Measurements from ENCODE around the gene PTGES2.
A peak's percentile ranks its signal among the peaks of the same experiment; 100 is the strongest.
"Not testable (repeated sequence)": the region's sequence is repeated elsewhere in the genome, so short reads cannot be mapped to it uniquely, and the experiment has no call there.

PTGES2 gene

DNA sequence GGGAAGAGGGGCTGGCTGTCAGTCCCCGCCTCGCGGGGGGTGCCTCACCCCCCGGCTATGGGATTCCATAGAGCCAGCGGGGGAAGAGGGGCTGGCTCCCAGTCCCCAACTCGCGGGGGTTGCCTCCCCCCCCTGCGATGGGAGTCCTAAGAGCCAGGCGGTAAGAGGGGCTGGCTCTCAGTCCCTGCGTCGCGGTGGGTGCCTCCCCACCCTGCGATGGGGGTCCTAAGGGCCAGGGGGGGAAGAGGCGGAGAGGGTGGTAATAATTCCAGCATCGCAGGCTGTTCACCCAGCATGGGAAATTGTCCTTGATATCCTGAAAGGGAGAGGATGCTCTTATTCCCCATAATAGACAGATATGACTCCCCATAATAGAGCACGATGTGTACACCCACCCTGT lies 12.1 kb upstream of the PTGES2 start:
- H3K27ac ChIP-seq: no peak overlapping the region
- no peak for DNase-seq (ENCODE audit: low read depth, low spot score)

DNA sequence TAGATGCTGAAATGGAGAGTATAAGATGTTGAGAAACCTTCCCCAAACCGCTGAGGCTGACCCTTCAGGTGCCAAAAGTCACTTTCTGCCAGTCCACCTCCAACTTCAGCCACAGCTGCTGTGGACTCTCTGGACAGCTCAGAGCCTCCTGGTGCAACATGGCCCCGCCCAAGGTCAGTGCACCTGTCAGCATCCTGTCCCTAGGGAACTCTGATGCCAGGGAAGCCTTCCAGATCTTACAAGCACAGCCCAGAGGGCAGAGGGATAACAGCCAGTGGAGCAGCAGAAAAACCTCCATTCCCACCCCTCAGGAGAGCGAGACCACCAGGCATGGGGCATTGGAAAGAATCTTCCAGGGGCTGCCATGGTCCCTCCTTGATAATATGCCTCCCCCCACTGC lies 10.5 kb upstream of the PTGES2 start:
- peak overlapping the region; percentile 58 for H3K27ac ChIP-seq
- DNase-seq (ENCODE audit: low read depth, low spot score): no peak

DNA sequence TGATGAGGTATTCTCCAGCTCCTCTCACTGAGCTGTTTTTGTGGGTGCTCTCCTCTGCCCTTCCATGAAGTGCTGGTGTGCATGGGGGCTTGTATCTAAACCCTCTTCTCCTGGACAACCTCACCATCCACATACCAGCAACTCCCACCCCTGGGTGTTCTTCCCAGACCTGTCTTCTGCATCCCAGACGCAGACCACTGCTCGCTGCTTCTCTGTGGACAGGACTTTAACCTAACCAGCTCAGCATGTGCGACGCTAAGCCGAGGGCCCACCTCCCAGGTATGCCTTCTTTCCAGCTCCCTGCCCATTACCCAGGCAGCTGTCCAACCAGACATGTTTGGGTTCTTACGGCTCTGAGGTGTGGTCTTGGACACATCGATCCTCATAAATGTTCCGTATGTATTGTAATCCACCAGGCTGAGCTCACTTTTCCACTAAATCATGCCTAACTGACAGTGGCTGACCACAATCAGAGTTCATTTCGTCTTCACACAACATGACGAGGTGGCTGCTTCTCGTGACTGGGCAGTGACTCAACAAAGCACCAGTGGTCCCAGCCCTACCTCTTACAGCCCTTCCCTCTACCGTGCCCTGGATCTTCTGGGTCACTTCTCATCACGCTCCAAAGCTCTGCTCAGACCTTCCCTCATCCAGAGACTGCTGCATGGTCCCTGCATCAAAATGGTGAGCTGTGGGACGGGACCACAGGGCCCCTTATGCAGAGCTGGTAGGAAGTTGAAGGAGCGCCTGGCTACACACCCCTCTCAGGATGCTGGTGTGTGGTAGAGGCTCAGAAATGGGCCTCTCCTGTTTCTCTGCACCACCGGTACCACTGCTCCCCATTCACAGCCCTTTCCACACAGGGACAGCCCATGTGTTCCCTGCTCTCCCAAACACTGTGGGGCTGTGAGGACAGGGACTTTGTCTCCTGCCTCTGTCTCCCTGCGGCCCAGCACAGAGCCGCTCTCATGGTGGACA lies 9.6 kb upstream of the PTGES2 start:
- DNase-seq (ENCODE audit: low read depth, low spot score): peak; percentile 76
- H3K27ac ChIP-seq: peak overlapping the region; percentile 58

DNA sequence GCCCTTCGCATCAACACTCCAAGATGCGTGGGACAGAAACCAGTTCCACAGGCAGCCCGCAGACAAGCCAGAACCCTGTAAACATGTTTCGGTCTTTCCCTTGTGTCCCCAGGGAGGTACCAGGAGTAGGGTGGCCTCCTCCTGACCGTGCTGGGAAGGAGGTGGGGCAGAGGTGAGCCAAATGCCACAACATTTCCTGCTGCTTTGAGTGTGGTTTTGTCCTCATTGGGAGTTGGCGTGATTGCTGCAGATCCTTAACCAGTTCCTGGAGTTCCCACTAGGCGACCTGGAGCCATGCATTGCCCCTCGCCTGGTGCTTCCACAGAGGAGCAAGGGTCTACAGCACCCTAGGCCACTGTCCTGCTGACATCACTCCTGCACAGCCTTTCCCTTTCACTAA lies 8.0 kb upstream of the PTGES2 start:
- not testable (repeated sequence) for DNase-seq (ENCODE audit: low read depth, low spot score); H3K27ac ChIP-seq

DNA sequence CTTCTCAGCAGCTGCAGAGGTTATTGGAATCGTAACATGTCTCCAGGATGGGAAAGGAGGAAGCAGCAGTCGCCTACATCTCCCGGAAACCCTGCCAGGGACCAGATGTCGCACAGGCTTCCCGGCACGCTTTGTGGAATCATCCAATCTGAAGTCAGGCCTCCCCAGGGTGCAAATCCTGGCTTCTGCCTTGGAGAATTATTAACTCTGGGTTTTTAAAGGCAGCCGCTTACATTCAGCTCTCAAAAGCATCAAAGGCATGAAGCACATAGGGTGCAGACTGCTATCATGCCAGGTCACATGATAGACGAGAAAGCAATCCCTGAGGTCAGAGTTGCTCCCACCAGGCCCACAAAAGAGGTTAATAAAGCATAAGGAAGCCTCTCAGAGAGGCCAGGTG lies 4.6 kb upstream of the PTGES2 start:
- not testable (repeated sequence) for DNase-seq (ENCODE audit: low read depth, low spot score); H3K27ac ChIP-seq

DNA sequence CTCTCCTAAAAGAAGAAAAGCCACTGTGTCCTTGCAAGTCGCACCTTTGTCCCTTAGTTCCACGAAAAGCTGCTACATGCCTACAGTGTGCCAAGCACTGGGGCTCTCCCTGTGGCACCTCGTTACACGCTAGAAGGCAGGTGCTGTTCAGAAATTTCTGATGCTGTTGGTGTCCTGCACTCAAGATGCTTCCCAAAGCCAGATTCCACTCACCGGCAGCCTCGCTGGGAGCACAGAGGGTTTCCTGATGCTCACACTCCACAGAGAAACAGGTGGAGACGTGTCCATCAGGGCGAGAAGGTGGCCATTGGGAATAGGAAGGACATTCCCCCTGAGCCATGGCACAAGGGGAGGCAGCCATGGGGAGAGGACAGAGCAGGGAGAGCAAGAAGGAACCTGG lies 3.8 kb upstream of the PTGES2 start:
- not testable (repeated sequence) for H3K27ac ChIP-seq; DNase-seq (ENCODE audit: low read depth, low spot score)

DNA sequence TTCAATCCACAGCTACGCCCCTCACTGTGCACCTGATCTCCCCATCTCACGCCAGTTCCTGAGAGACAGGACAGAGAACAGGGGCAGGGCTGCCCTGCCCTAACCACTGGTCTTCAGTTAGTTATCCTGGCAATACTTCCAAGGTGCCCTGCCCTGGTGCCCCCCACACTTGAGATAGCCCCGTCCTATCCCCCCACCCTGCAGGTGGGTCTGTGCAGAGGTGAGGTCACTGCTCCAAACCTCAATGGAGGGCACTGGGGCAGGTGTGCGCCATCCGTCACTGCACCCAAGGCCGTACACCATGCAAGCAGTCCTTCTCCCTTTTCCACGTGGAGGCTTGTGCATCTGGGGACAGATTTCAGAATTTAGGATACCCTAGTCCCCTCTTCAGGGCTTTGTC lies 3.1 kb upstream of the PTGES2 start:
- not testable (repeated sequence) for DNase-seq (ENCODE audit: low read depth, low spot score); H3K27ac ChIP-seq

DNA sequence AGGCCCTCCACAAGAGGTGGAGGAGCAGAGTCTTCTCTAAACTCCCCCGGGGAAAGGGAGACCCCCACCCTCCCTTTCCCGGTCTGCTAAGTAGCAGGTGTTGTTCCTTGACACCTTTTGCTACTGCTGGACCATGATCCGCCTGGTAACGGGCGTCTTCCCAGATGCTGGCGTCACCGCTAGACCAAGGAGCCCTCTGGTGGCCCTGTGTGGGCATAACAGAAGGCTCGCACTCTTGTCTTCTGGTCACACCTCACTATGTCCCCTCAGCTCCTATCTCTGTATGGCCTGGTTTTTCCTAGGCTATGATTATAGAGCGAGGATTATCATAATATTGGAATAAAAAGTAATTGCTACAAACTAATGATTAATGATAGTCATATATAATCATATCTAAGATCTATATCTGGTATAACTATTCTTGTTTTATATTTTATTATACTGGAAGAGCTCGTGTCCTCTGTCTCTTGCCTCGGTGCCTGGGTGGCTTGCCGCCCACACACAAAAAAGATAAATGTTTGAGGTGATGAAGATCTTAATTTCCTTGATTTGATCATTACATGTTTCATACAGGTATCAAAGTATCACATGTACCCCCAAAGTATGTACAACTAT lies 2.6 kb upstream of the PTGES2 start:
- H3K27ac ChIP-seq; DNase-seq (ENCODE audit: low read depth, low spot score): not testable (repeated sequence)

DNA sequence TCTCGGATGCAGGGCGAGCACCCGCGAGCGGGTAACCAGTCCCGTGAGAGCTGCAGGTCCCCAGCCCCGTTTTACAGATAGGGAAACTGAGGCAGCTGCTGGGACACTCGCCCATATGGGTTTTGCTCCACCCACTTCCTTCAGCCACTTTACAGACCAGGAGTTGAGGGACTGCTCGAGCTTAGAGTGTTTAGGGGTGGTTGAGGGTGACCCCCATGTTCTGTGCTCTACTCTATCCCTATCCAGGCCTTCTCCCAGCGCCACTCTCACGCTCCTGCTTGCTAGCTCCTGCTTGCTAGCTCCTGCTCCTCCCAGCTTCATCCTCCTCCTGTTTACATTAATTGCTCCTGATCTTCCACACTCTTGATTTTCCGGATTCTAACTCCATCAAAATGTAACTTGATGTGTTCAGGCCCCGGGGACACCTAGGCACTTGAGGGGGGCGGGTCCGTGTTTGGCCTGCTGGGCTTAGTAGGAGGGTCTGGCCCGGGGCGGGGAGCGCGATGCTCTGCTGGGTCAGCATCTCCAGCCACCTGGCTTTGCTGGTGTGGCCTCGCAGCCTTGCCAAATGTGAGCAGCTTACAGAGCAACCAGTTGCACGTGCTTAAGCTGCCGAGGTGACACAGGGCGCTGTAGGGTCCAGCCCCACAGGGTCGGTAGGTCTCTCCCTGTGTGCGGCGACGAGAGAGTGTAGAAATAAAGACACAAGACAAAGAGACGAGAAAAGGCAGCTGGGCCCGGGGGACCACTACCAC lies 1.5 kb upstream of the PTGES2 start:
- no peak for DNase-seq (ENCODE audit: low read depth, low spot score)
- H3K27ac ChIP-seq: peak overlapping the region; percentile 93

DNA sequence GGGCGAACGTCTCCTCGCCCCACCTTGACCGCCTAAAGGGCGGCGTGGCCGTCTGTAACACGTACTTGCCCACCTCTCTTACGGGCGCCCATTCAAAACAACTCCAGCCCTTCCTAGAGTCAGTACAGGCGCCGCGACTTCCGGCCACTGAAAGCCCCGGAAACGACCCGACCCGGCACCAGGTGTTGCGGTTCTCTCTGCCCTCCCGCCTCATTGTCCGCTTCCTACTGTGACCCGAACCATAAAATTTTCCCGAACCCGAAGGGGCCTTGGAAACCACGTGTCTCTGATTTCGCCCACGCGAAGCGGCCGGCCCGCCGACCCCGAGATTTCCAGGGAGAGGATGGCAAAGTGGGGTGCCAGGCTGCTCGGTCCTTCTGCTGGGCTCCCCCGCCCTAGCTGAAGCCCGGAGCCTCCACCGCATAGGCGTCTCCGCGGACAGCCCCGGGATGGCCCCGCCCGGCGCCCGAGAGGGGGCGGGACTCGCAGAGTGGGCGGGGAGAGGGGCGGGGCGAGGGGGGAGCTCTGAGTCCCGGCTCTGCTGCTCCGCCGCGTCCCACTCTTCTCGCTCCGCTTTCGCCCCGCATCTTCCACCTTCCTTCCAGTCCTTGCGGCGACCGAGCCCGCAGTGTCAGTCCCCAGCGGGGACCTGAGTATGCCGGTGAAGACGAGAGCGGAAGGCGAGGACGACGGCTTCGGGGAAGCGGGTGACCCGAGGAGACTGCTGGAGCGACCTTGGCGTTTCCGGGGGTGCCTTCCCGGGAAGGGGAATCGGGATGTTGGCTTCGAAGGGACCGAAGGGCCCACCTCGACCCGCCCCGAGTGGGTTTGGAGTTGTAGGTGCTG lies 684 bp upstream of the PTGES2 start:
- H3K27ac ChIP-seq: peak overlapping the region; percentile 93
- peak; percentile 63 for DNase-seq (ENCODE audit: low read depth, low spot score)

DNA sequence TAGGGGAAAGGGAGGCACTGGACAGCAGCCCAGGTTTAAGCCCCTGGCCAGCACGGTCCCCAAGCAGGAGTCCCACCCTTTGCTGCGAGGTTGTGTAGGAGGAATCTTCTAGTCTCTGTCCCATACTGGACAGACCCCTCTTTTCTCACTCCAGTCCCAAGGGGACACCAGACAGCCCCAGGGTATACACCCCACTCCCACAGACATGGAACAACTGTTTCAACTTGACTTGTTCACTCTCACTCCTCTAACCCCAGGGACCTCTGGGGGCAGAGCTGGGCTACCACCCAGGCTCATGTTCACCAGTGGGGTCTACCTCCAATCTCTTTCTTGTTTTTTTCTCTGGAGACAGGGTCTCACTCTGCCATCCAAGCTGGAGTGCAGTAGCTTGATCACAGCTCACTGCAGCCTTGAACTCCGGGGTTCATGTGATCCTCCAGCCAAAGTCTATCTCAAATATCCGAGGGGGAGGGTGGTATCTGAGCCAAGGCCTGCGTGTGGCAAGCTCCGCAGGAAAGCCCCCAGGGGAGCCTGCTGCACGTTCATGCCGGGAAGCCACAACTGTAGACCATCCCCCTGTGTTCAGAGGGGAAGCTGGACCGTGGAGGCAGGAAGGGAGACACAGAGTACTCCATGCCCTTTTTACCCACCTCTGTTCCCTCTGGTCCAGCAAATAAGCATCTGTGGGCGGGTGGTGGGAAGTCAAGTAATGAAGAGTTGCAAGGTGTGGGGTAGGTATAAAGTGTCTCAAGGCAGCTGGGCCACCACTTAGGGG lies 1.8 kb downstream of the PTGES2 start:
- no peak for DNase-seq (ENCODE audit: low read depth, low spot score)
- H3K27ac ChIP-seq: peak overlapping the region; percentile 93

DNA sequence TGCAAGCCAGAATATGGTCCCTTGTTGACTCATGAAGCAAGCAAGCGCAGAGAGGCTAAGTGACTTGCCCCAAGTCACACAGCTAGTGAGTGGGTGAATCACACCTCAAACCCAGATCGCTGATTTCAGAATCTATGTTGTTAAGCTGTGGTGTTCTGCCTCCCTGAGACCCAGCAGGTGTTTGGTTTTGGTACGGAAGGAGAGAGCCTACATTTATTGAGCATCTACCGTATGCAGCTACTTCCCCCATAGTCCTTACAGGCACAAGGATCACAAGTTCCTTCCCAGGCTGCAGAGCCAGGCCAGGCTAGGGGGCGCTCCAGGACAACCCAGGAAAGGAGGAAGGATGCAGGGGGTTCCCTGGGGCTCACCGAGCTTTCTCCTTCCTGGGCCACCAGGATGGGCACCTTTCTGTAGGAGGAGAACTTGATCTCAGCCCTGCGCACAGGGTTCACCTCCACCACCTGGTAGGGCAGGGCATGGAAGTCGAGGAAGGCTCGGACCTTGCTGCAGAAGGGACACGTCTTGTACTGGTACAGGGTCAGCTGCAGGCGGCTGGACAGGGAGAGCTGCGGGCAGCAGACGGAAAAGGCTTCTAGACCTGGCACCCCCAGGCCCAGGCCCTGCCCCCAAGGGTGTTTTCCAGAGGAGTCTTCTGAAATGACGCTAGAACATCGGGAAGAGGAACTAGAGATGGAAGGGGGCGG lies 2.5 kb downstream of the PTGES2 start:
- no peak overlapping the region for H3K27ac ChIP-seq
- DNase-seq (ENCODE audit: low read depth, low spot score): no peak

DNA sequence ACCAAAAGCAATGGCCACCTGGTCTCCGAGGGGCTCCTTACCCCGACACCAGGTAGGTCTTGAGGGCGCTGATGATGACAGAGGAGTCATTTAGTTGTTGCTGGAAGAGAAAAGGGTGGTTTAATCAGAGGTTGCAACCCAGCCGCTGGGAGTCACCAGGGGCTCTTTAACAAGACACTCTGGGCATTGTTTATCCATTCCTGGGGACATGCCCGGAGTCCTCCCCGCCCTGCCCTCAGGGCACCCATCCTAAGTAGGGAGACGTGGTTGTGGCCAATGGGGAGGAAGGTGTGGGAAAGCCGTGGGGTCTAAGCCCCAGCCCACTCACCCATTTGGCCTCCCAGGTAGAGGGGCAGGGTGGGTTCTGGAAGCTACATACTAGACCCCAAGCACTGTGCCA lies 3.1 kb downstream of the PTGES2 start:
- H3K27ac ChIP-seq: no peak overlapping the region
- no peak for DNase-seq (ENCODE audit: low read depth, low spot score)

DNA sequence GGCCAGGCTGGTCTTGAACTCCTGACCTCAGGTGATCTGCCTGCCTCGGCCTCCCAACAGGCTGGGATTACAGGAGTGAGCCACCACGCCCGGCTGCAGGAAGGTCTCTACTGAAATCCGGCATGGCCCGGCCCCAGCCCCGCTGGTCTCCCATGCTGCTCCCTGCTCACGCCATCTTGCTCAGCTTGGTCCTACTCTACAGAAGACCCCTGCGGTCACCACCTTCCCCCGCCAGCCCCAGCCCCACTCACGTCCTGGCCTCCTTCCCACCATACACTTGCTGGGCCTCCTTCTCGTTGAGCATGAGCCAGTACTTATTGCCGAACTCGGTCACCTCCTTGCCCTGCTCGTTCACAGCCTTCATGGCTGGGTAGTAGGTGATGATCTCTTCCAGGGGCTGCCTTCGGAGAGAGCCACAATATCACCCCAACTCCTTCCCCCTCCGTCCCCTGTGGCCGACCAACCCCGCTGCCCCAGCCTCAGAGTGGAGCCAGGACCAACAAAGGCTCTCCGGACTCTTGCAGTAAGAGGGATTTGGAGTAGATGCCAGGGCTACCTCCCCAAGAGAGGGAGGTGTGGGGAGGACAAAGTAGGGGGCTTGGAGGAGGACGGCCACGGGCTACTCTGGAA lies 4.0 kb downstream of the PTGES2 start:
- no peak for DNase-seq (ENCODE audit: low read depth, low spot score)
- H3K27ac ChIP-seq: no peak overlapping the region

DNA sequence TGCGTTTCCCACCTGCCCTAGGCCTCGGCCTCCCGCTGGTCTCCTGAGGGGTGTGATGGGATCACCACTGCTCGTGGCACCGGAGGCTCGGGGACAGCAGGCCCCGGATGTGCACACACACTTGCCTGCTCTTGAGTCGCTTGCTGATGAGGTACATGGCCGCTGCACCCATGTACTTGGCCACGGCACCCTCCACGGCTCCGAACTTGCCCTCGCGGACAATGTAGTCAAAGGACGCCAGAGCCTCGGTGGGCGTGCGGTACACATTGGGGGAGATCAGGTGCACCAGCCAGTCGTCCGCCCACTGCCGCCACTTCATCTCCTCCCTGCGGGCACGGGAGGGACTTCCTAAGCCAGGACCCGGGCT lies 4.7 kb downstream of the PTGES2 start:
- no peak overlapping the region for H3K27ac ChIP-seq
- DNase-seq (ENCODE audit: low read depth, low spot score): no peak

DNA sequence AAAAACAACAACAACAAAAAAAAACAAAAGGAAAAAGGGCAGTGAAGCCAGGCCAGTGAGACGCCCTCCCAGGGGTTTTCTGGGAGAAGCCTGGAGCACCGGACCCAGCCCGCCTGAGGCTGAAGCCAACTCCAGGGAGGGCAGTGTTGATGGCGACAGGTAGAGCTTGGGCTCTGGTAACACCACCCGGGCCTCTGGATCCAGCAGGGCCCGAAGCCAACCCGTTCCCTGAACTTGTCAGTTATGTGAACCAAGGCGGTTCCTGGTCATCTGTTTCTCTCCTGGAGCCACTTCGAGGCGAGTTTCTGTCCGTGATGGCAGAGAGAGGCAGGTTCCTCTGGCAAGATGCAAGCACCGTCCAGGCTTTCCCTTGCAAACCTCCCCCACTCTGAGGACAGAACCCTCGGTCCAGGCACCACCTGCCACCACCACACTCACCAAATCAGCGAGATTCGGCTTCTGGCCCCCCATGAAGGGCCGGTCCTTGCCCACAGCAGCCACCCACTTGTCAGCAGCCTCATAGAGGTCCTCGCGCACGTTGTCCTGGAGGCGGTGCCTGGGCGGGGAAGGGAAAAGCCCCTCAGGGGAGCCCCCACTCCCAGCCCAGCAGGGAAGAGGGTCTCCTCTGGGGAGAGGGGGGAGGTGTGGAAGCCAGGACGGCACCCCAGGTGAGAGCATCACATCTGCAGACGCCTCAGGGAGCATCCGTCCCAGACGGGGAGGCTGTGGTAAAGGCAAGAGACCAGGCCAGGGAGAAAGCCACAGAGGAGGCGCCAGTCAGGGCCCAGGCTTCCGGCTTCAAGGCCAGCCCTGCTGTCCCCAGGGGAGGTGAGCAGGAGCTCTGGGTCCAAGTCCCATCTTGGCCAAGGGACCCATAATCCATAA lies 5.4 kb downstream of the PTGES2 start:
- DNase-seq (ENCODE audit: low read depth, low spot score): no peak
- no peak overlapping the region for H3K27ac ChIP-seq

DNA sequence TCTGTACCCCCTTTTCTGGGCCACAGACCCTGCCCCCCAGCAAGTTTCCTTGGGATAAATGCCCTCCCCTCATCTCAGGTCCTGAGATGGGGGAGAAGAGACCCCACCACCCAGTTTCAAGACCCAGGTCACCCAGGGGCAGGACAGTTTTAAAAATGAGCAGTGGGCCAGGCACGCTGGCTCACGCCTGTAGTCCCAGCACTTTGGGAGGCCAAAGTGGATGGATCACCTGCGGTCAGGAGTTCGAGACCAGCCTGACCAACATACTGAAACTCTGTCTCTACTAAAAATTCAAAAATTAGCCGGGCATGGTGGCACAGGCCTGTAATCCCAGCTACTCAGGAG lies 6.1 kb downstream of the PTGES2 start:
- DNase-seq (ENCODE audit: low read depth, low spot score): no peak

More for the DNA sequence above, 6.1 kb downstream of the PTGES2 start:
- no peak overlapping the region for H3K27ac ChIP-seq
